Activated CD4-positive, CD25-positive, alpha-beta regulatory T cell treated with anti-CD3 and anti-CD28 coated beads, Interleukin-2, amount 50 U/mL, for 16 hours (primary cell): ENCODE measurements around the gene WSB1.
"Not testable (repeated sequence)": the region's sequence is repeated elsewhere in the genome, so short reads cannot be mapped to it uniquely, and the experiment has no call there.

Experiments used
- DNase-seq: peaks from one replicate; pipeline ENCODE4 v3.0.0-alpha.2; 2020; ENCODE audit warnings: low read depth, low spot score

The WSB1 gene

GRCh38 chr17:27315796-27316465 lies 22.0 kb downstream of the WSB1 start:
- DNase-seq = no peak

- no peak for DNase-seq
These were observed 24.3 kb downstream of the WSB1 start for GRCh38 chr17:27318228-27318627.

- no peak for DNase-seq
These were observed 24.7 kb downstream of the WSB1 start for GRCh38 chr17:27318633-27319032.

- no peak for DNase-seq
These were observed 25.8 kb downstream of the WSB1 start for GRCh38 chr17:27319541-27320221.

- no peak for DNase-seq
These were observed 26.3 kb downstream of the WSB1 start for GRCh38 chr17:27320222-27320560.

GRCh38 chr17:27321372-27321771 lies 27.5 kb downstream of the WSB1 start:
- DNase-seq = no peak

- no peak for DNase-seq
These were observed 28.1 kb downstream of the WSB1 start for GRCh38 chr17:27322026-27322425.

- no peak for DNase-seq
These were observed 29.0 kb downstream of the WSB1 start for GRCh38 chr17:27322690-27323508.

- DNase-seq = no peak
These were observed 29.8 kb downstream of the WSB1 start for GRCh38 chr17:27323538-27324215.

- no peak for DNase-seq
These were observed 30.9 kb downstream of the WSB1 start for GRCh38 chr17:27324771-27325339.

GRCh38 chr17:27326051-27326450 lies 32.1 kb downstream of the WSB1 start:
- no peak for DNase-seq

- no peak for DNase-seq
These were observed 32.7 kb downstream of the WSB1 start for GRCh38 chr17:27326585-27326984.

GRCh38 chr17:27327397-27327796 lies 33.5 kb downstream of the WSB1 start:
- DNase-seq = no peak

- no peak for DNase-seq
These were observed 34.0 kb downstream of the WSB1 start for GRCh38 chr17:27327871-27328270.

- not testable (repeated sequence) for DNase-seq
These were observed 34.8 kb downstream of the WSB1 start for GRCh38 chr17:27328686-27329085.

GRCh38 chr17:27329146-27329805 lies 35.4 kb downstream of the WSB1 start:
- DNase-seq = no peak

- no peak for DNase-seq
These were observed 38.1 kb downstream of the WSB1 start for GRCh38 chr17:27332047-27332393.

- DNase-seq = peak; percentile 73
These were observed 38.8 kb downstream of the WSB1 start for GRCh38 chr17:27332485-27333409.

- no peak for DNase-seq
These were observed 39.6 kb downstream of the WSB1 start for GRCh38 chr17:27333410-27333980.

GRCh38 chr17:27336184-27336583 lies 42.3 kb downstream of the WSB1 start:
- DNase-seq = no peak
